HFFc6 (cell line): ENCODE results near the gene P3H3. TPM values are rescaled to one million over a fixed set of nuclear protein-coding genes. Genes with fewer than 3 reads are reported as not detected.

ENCODE experiments used
- DNase-seq: peaks from one replicate; pipeline ENCODE4 v3.0.0-alpha.2; 2018
- H3K27ac Mint-ChIP-seq: 2 replicates; pipeline ENCODE4 v1.8.0; 2020; ENCODE audit warnings: mild to moderate bottlenecking, mixed read lengths
- H3K27me3 Mint-ChIP-seq: 2 replicates; pipeline ENCODE4 v1.8.0; 2021; ENCODE audit warnings: mild to moderate bottlenecking, moderate library complexity, mixed read lengths; ENCODE audit not compliant: insufficient read depth
- H3K36me3 Mint-ChIP-seq: 2 replicates; pipeline ENCODE4 v1.8.0; 2021; ENCODE audit warnings: low read depth, mixed read lengths
- H3K4me1 Mint-ChIP-seq: 2 replicates; pipeline ENCODE4 v1.8.0; 2020; ENCODE audit warnings: low read depth, mixed read lengths
- H3K4me3 Mint-ChIP-seq: 2 replicates; pipeline ENCODE4 v1.8.0; 2020; ENCODE audit warnings: mild to moderate bottlenecking, moderate library complexity, mixed read lengths
- H3K9me3 Mint-ChIP-seq: 2 replicates; pipeline ENCODE4 v1.8.0; 2020; ENCODE audit warnings: mild to moderate bottlenecking, mixed read lengths
- CTCF ChIP-seq: fragments of 200-600 bp; sonication (generic); IDR thresholded peaks from 2 replicates; pipeline ENCODE4 v1.5.0; 2021; ENCODE audit warnings: antibody characterized with exemption, mild to moderate bottlenecking
- total RNA-seq, 6 experiments: library from RNA; stranded (reverse); fragmentation: NEBNext Ultra II Directional; extraction: Animal tissue kit (Norgen Biotek cat#: 25700); gene quantifications; 2 replicates in 1 of 6; 3 replicates in 5 of 6; pipeline ENCODE4 v1.2.3, GENCODE V29; 2021

P3H3 gene
- total RNA-seq, 6 experiments from 2014 or later, result 94.0 to 109 (median 103) TPM

GRCh38 chr12:6813363-6813762 is 14.8 kb upstream of the P3H3 start:
- no peaks in the 10 kb centered on the region for H3K36me3 Mint-ChIP-seq
- DNase-seq, result no peak
- H3K27ac Mint-ChIP-seq, result no peak overlapping the region
- H3K4me3 Mint-ChIP-seq, result no peak overlapping the region
- peaks cover 28% of the 10 kb centered on the region for H3K27me3 Mint-ChIP-seq
- TF ChIP-seq CTCF, result no peak
- no peaks in the 10 kb centered on the region for H3K9me3 Mint-ChIP-seq
- peaks cover 6% of the 10 kb centered on the region; the same call in 1 of the 2 replicates for H3K4me1 Mint-ChIP-seq

GRCh38 chr12:6816598-6816997 is 11.6 kb upstream of the P3H3 start:
- H3K9me3 Mint-ChIP-seq, result no peaks in the 10 kb centered on the region
- peaks cover 19% of the 10 kb centered on the region for H3K4me1 Mint-ChIP-seq
- H3K27me3 Mint-ChIP-seq, result peaks cover 36% of the 10 kb centered on the region
- TF ChIP-seq CTCF, result no peak
- no peak for DNase-seq
- no peak overlapping the region for H3K4me3 Mint-ChIP-seq
- no peaks in the 10 kb centered on the region for H3K36me3 Mint-ChIP-seq
- H3K27ac Mint-ChIP-seq, result no peak overlapping the region

GRCh38 chr12:6817098-6817497 is 11.1 kb upstream of the P3H3 start:
- no peak for TF ChIP-seq CTCF
- DNase-seq, result no peak
- H3K27me3 Mint-ChIP-seq, result peaks cover 39% of the 10 kb centered on the region
- no peak overlapping the region for H3K4me3 Mint-ChIP-seq
- no peaks in the 10 kb centered on the region for H3K36me3 Mint-ChIP-seq
- H3K27ac Mint-ChIP-seq, result no peak overlapping the region
- H3K9me3 Mint-ChIP-seq, result no peaks in the 10 kb centered on the region
- peaks cover 23% of the 10 kb centered on the region for H3K4me1 Mint-ChIP-seq

GRCh38 chr12:6817662-6818157 is 10.5 kb upstream of the P3H3 start:
- no peak overlapping the region for H3K27ac Mint-ChIP-seq
- peaks cover 29% of the 10 kb centered on the region for H3K4me1 Mint-ChIP-seq
- peaks cover 40% of the 10 kb centered on the region for H3K27me3 Mint-ChIP-seq
- DNase-seq, result no peak
- H3K9me3 Mint-ChIP-seq, result no peaks in the 10 kb centered on the region
- no peak overlapping the region for H3K4me3 Mint-ChIP-seq
- no peak for TF ChIP-seq CTCF
- no peaks in the 10 kb centered on the region for H3K36me3 Mint-ChIP-seq

- H3K27ac Mint-ChIP-seq, result no peak overlapping the region
- no peaks in the 10 kb centered on the region for H3K9me3 Mint-ChIP-seq
- peaks cover 44% of the 10 kb centered on the region for H3K27me3 Mint-ChIP-seq
- DNase-seq, result no peak
- H3K36me3 Mint-ChIP-seq, result no peaks in the 10 kb centered on the region
- H3K4me1 Mint-ChIP-seq, result peaks cover 34% of the 10 kb centered on the region
- no peak overlapping the region for H3K4me3 Mint-ChIP-seq
- TF ChIP-seq CTCF, result no peak
Measured at GRCh38 chr12:6818222-6818621, 10.0 kb upstream of the P3H3 start.

- Mint-ChIP-seq H3K36me3 (no peaks in the 10 kb centered on the region), H3K27ac (no peak overlapping the region), H3K4me1 (peaks cover 36% of the 10 kb centered on the region), H3K4me3 (no peak overlapping the region), H3K27me3 (peaks cover 44% of the 10 kb centered on the region), H3K9me3 (no peaks in the 10 kb centered on the region)
- TF ChIP-seq CTCF, result no peak
- DNase-seq, result no peak
Measured at GRCh38 chr12:6818645-6819044, 9.6 kb upstream of the P3H3 start.
